ENCODE measurements around the gene ST6GALNAC1. TPM values are rescaled to one million over a fixed set of nuclear protein-coding genes. Genes with fewer than 3 reads are reported as not detected.

ST6GALNAC1 gene
- total and polyA plus RNA-seq, 4 donors: 1.1 to 9.4 (median 1.9) TPM

DNA sequence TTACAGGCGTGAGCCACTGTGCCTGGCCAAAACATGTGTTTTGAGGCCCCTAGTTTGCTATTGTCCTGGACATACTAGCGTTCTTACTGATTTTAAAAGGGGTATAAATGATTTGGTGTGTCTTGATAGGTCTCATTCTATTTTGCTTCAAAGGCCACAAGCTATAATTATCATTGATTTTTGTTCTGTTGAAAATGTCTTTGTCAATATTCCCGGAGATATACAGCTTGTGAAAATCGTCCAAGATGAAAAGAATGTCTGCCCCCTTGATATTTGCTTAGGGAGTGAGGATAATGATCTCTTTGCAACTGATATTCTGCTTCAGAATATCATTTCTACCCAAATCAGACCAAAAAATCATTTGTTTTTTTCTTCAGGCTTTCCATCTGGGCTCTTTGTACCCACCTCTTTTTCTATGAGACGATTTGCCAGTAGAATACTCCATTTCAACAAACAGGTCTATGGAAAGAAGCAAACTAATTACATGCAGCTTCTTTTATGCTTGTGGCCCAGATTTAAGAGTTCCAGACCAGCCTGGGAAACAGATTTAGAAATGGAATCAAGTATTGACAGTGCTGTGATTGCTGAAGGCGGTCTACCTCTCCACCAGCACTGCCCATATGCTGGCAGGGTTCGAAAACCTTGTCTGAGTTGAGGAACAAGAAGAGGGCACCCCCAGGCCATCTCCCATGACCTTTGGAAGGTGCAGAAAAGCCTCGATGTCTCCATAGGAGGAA, 14.1 kb upstream of the ST6GALNAC1 start:
- Histone ChIP-seq H3K36me3 (ENCODE audit: control insufficient read depth in 1 of 2, insufficient read depth in 2 of 2, low read length in 1 of 2) (no peaks in the 10 kb centered on the region), H3K4me1 (ENCODE audit: control insufficient read depth in 1 of 2, insufficient read depth in 2 of 2, low read length in 2 of 2) (no peaks in the 10 kb centered on the region), H3K27ac (ENCODE audit: low read depth in 1 of 2, low read length in 2 of 2) (no peak overlapping the region), H3K27me3 (ENCODE audit: control insufficient read depth in 1 of 2, insufficient read depth in 2 of 2, low read length in 1 of 2) (no peaks in the 10 kb centered on the region), H3K4me3 (ENCODE audit: low read length in 2 of 2) (no peak overlapping the region), H3K9me3 (ENCODE audit: control insufficient read depth, low read length) (no peaks in the 10 kb centered on the region)
- ATAC-seq (ENCODE audit: low FRiP score): no peak
- no peak for DNase-seq
- intact Hi-C loops (cut with DNase I): no loop called here
- WGBS, 2 donors: 85 to 86% methylated on average over 8 of the region's 8 CpGs

DNA sequence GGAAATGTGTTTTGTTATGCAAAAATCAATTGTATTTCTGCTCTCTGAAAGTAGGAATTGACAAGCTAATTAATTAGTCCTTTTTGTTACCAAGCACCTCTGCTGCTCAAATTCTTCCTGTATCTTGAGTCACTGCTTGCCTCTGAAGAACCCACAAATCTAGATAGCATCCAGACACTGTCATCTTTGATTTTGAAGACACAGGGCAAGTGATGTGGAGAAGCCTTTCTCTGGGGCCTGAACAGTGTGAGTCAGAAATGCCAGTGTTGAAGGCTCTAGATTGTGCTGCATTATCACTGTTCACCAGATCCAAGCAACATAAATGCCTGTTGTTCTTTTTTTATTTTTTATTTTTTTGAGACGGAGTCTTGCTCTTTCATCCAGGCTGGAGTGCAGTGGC, 10.9 kb upstream of the ST6GALNAC1 start:
- WGBS, 2 donors: 75 to 91% methylated on average over 1 of the region's 1 CpG
- intact Hi-C loops (cut with DNase I): no loop called here

DNA sequence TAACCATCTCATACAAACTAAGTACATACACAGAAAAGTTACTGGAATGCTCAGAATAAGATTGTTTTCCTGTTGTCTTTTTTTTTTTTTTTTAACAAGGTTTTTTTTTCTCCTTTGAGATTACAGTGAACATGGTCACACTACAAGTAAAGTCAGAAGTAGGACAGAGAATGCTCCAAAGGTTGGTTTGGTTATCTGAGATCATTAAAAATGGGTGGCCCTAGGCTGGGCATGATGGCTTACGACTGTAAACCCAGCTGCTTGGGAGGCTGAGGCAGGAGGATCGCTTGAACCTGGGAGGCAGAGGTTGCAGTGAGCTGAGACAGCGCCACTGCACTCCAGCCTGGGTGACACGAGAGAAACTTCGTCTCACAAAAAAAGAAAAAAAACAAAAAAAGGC, 6.9 kb upstream of the ST6GALNAC1 start:
- Histone ChIP-seq H3K4me3 (ENCODE audit: low read length in 2 of 2) (no peak overlapping the region), H3K27me3 (ENCODE audit: control insufficient read depth in 1 of 2, insufficient read depth in 2 of 2, low read length in 1 of 2) (no peaks in the 10 kb centered on the region), H3K9me3 (ENCODE audit: control insufficient read depth, low read length) (peaks cover under 1% of the 10 kb centered on the region), H3K4me1 (ENCODE audit: control insufficient read depth in 1 of 2, insufficient read depth in 2 of 2, low read length in 2 of 2) (no peaks in the 10 kb centered on the region), H3K36me3 (ENCODE audit: control insufficient read depth in 1 of 2, insufficient read depth in 2 of 2, low read length in 1 of 2) (no peaks in the 10 kb centered on the region), H3K27ac (ENCODE audit: low read depth in 1 of 2, low read length in 2 of 2) (no peak overlapping the region)
- 83 to 88% methylated on average over 5 of the region's 5 CpGs for WGBS, 2 donors
- intact Hi-C loops (cut with DNase I): no loop called here
- no peak for ATAC-seq (ENCODE audit: low FRiP score)
- no peak for DNase-seq

More for the DNA sequence above, 10.9 kb upstream of the ST6GALNAC1 start:
- Histone ChIP-seq H3K4me1 (ENCODE audit: control insufficient read depth in 1 of 2, insufficient read depth in 2 of 2, low read length in 2 of 2) (no peaks in the 10 kb centered on the region), H3K36me3 (ENCODE audit: control insufficient read depth in 1 of 2, insufficient read depth in 2 of 2, low read length in 1 of 2) (no peaks in the 10 kb centered on the region), H3K4me3 (ENCODE audit: low read length in 2 of 2) (no peak overlapping the region), H3K27me3 (ENCODE audit: control insufficient read depth in 1 of 2, insufficient read depth in 2 of 2, low read length in 1 of 2) (no peaks in the 10 kb centered on the region), H3K9me3 (ENCODE audit: control insufficient read depth, low read length) (no peaks in the 10 kb centered on the region), H3K27ac (ENCODE audit: low read depth in 1 of 2, low read length in 2 of 2) (no peak overlapping the region)
- DNase-seq (no peak), ATAC-seq (ENCODE audit: low FRiP score) (no peak)

DNA sequence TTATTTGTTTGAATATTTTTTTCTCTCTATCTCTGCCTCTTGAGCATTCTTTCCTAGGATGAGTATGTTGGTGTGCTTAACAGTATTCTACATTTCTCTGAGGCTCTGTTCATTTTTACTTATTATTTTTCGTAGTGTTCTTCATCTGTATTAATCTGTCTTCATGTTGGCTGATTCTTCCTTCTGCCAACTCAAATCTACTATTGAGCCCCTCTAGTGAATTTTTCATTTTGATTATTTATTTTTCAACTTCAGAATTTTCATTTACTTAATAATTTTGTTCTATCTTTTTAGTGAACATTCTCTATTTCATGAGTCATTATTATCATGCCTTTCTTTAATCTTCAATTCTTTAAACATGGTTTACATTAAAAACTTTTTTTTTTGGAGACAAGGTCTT, 3.2 kb upstream of the ST6GALNAC1 start:
- Histone ChIP-seq H3K9me3 (ENCODE audit: control insufficient read depth, low read length) (peaks cover 2% of the 10 kb centered on the region), H3K27me3 (ENCODE audit: control insufficient read depth in 1 of 2, insufficient read depth in 2 of 2, low read length in 1 of 2) (no peaks in the 10 kb centered on the region), H3K4me3 (ENCODE audit: low read length in 2 of 2) (no peak overlapping the region), H3K27ac (ENCODE audit: low read depth in 1 of 2, low read length in 2 of 2) (no peak overlapping the region), H3K36me3 (ENCODE audit: control insufficient read depth in 1 of 2, insufficient read depth in 2 of 2, low read length in 1 of 2) (no peaks in the 10 kb centered on the region), H3K4me1 (ENCODE audit: control insufficient read depth in 1 of 2, insufficient read depth in 2 of 2, low read length in 2 of 2) (no peaks in the 10 kb centered on the region)
- ATAC-seq (ENCODE audit: low FRiP score) (no peak), DNase-seq (no peak)
- intact Hi-C loops (cut with DNase I): no loop called here
- 47 to 84% methylated on average over 1 of the region's 1 CpG for WGBS, 2 donors

DNA sequence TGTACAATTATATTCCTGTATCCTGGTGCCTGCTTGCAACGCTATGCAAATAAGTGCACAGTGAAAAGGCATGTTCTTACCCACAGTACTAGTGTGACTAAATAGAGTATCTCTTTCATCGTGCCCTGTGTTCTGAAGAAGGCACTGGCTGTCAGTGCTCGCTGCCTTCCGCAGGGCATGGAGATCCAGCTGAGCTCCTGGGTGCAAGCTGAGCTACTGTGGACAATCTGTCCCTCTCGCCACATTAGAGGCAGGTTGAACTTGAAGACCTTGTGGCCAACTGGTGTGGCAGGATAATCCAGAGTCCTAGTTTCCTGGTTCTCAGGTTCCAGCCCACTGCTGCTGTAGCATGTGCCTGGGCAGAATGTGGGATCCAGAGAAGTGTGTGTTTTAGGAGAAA, 1.9 kb upstream of the ST6GALNAC1 start:
- no peak for DNase-seq
- WGBS, 2 donors: 52 to 90% methylated on average over 5 of the region's 5 CpGs
- intact Hi-C loops (cut with DNase I): no loop called here
- peaks cover 2% of the 10 kb centered on the region for H3K9me3 ChIP-seq (ENCODE audit: control insufficient read depth, low read length)
- H3K27ac ChIP-seq (ENCODE audit: low read depth in 1 of 2, low read length in 2 of 2): no peak overlapping the region
- H3K4me1 ChIP-seq (ENCODE audit: control insufficient read depth in 1 of 2, insufficient read depth in 2 of 2, low read length in 2 of 2): no peaks in the 10 kb centered on the region
- ATAC-seq (ENCODE audit: low FRiP score): no peak
- no peaks in the 10 kb centered on the region for H3K27me3 ChIP-seq (ENCODE audit: control insufficient read depth in 1 of 2, insufficient read depth in 2 of 2, low read length in 1 of 2)
- H3K4me3 ChIP-seq (ENCODE audit: low read length in 2 of 2): no peak overlapping the region
- H3K36me3 ChIP-seq (ENCODE audit: control insufficient read depth in 1 of 2, insufficient read depth in 2 of 2, low read length in 1 of 2): no peaks in the 10 kb centered on the region

DNA sequence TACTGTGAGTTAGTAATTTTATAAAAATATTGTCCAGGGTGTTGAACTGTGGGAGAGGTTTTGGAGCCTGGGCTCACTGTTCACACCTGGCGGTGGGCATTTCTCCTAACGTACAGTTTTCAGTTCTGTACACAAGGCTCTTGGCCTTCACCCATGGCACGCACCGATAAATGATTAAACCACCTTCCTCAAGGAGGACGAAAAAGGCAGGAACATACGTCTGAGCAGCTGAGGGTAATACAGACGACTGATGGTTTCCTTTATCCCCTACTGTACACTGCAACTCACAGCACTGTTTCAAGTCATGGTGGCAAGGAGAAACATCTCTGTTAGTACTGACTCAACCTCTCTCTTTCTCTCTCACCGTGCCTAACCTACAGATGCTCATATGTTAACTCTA, 1.4 kb upstream of the ST6GALNAC1 start:
- H3K4me3 ChIP-seq (ENCODE audit: low read length in 2 of 2): no peak overlapping the region

DNA sequence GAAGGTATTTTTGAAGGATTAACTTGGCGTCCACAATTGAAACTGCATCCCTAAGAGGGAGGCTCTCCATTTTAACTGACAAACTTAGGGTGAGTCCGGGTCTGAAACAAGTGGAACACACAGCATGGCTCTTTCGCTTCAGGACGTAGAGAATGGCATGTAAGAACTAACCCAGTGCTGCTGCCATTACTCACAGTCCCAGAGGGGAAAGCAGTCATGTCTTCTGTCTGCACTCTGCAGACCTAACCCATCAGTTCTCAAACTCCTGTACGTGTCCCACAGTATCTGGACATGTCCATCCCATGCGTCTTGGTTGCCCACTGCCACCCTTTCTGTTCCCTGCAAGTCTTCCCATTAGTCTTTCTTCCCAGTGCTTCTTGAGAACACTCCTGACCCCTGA, 563 bp downstream of the ST6GALNAC1 start:
- intact Hi-C loops (cut with DNase I): no loop called here
- H3K9me3 ChIP-seq (ENCODE audit: control insufficient read depth, low read length): peaks cover 2% of the 10 kb centered on the region
- no peak overlapping the region for H3K27ac ChIP-seq (ENCODE audit: low read depth in 1 of 2, low read length in 2 of 2)
- H3K4me3 ChIP-seq (ENCODE audit: low read length in 2 of 2): no peak overlapping the region
- DNase-seq (no peak), ATAC-seq (ENCODE audit: low FRiP score) (no peak)
- H3K36me3 ChIP-seq (ENCODE audit: control insufficient read depth in 1 of 2, insufficient read depth in 2 of 2, low read length in 1 of 2): no peaks in the 10 kb centered on the region
- no peaks in the 10 kb centered on the region for H3K4me1 ChIP-seq (ENCODE audit: control insufficient read depth in 1 of 2, insufficient read depth in 2 of 2, low read length in 2 of 2)
- WGBS, 2 donors: 56 to 58% methylated on average over 6 of the region's 6 CpGs
- H3K27me3 ChIP-seq (ENCODE audit: control insufficient read depth in 1 of 2, insufficient read depth in 2 of 2, low read length in 1 of 2): no peaks in the 10 kb centered on the region

More for the DNA sequence above, 1.4 kb upstream of the ST6GALNAC1 start:
- WGBS, 2 donors: 70 to 71% methylated on average over 8 of the region's 8 CpGs
- no peak for DNase-seq
- Histone ChIP-seq H3K36me3 (ENCODE audit: control insufficient read depth in 1 of 2, insufficient read depth in 2 of 2, low read length in 1 of 2) (no peaks in the 10 kb centered on the region), H3K9me3 (ENCODE audit: control insufficient read depth, low read length) (peaks cover 2% of the 10 kb centered on the region), H3K27me3 (ENCODE audit: control insufficient read depth in 1 of 2, insufficient read depth in 2 of 2, low read length in 1 of 2) (no peaks in the 10 kb centered on the region), H3K4me1 (ENCODE audit: control insufficient read depth in 1 of 2, insufficient read depth in 2 of 2, low read length in 2 of 2) (no peaks in the 10 kb centered on the region), H3K27ac (ENCODE audit: low read depth in 1 of 2, low read length in 2 of 2) (no peak overlapping the region)
- no peak for ATAC-seq (ENCODE audit: low FRiP score)
- intact Hi-C loops (cut with DNase I): no loop called here

DNA sequence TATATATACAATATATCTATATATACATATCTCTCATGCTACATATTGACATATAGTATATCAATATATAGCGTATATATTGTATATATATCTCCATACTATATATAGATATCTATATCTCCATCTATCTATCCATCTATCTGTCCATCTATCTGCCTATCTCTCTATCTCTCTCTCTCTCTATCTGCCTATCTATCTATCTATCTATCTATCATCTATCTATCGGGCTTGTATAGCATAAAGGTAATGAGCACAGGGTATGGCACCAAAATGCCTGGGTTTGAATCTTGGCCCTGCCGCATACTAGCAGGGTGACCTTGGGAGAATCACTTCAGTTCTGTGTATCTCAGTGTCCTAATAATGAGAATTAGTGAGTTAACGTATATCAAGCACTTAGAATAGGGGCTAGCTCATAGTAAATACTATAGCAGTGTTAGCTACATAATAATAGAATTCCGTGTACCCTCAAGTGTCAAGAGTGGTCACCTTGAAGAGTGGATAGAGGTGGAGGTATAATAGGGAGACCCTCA, 1.5 kb downstream of the ST6GALNAC1 start:
- WGBS, 2 donors: 90 to 92% methylated on average over 5 of the region's 5 CpGs
- no peak for DNase-seq
- Histone ChIP-seq H3K36me3 (ENCODE audit: control insufficient read depth in 1 of 2, insufficient read depth in 2 of 2, low read length in 1 of 2) (no peaks in the 10 kb centered on the region), H3K27ac (ENCODE audit: low read depth in 1 of 2, low read length in 2 of 2) (no peak overlapping the region), H3K27me3 (ENCODE audit: control insufficient read depth in 1 of 2, insufficient read depth in 2 of 2, low read length in 1 of 2) (no peaks in the 10 kb centered on the region), H3K4me1 (ENCODE audit: control insufficient read depth in 1 of 2, insufficient read depth in 2 of 2, low read length in 2 of 2) (no peaks in the 10 kb centered on the region), H3K4me3 (ENCODE audit: low read length in 2 of 2) (no peak overlapping the region), H3K9me3 (ENCODE audit: control insufficient read depth, low read length) (peaks cover 2% of the 10 kb centered on the region)
- intact Hi-C loops (cut with DNase I): no loop called here
- ATAC-seq (ENCODE audit: low FRiP score): no peak

DNA sequence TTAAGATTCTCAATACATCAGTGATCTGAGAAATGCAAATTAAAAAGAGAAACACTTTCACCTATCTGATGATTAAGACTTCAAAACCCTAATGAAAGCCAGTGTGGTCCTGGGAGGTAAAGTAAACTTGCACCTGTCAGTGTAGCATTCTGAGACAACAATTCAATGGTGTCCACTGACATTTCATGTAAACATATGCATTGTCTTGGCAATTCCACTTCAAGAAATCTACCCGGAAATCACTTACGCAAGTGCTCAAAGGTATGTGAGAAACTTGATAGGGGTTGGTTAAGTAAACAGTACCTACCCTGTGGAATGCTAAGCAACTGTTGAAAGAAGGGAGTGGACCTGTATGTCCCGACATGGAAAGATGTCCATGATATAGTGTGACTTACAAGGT, 2.1 kb downstream of the ST6GALNAC1 start:
- intact Hi-C loops (cut with DNase I): no loop called here
- DNase-seq: no peak
- Histone ChIP-seq H3K36me3 (ENCODE audit: control insufficient read depth in 1 of 2, insufficient read depth in 2 of 2, low read length in 1 of 2) (no peaks in the 10 kb centered on the region), H3K4me1 (ENCODE audit: control insufficient read depth in 1 of 2, insufficient read depth in 2 of 2, low read length in 2 of 2) (no peaks in the 10 kb centered on the region), H3K27me3 (ENCODE audit: control insufficient read depth in 1 of 2, insufficient read depth in 2 of 2, low read length in 1 of 2) (no peaks in the 10 kb centered on the region), H3K9me3 (ENCODE audit: control insufficient read depth, low read length) (peaks cover 2% of the 10 kb centered on the region), H3K4me3 (ENCODE audit: low read length in 2 of 2) (no peak overlapping the region), H3K27ac (ENCODE audit: low read depth in 1 of 2, low read length in 2 of 2) (no peak overlapping the region)
- no peak for ATAC-seq (ENCODE audit: low FRiP score)
- 47 to 51% methylated on average over 3 of the region's 3 CpGs for WGBS, 2 donors
